ENCODE results near the gene HEATR5B.
A peak's percentile ranks its signal among the peaks of the same experiment; 100 is the strongest.

Gene HEATR5B

DNA sequence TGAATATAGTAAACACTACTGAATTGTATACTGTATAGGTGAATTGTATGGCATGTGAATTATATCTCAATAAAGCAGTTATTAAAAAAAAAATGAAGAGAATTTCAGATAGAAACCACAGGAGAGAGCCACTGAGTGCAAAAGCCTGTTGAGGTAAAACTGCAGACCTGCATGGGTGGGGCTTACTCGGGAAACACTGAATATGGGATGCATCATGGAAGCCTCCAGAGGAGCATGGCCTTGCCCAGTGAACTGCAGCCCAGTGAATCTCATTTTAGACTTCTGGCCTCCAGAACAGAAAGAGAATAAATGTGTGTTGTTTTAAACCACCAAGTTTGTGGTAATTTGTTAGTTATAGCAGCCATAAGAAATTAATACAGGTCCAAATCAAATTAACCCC lies 15.9 kb upstream of the HEATR5B start:
- no peak for TF ChIP-seq TAF1 (IDR thresholded peaks at IDR 0.05; ENCODE audit: borderline replicate concordance, low read depth, low read length)
- no peak for TF ChIP-seq POLR2AphosphoS5 (IDR thresholded peaks at IDR 0.05; ENCODE audit: low read depth, low read length)
- TF ChIP-seq POLR2A (IDR thresholded peaks at IDR 0.05; ENCODE audit: low read depth, low read length): no peak
- FAIRE-seq (no peak), DNase-seq (ENCODE audit: insufficient read length) (no peak)

DNA sequence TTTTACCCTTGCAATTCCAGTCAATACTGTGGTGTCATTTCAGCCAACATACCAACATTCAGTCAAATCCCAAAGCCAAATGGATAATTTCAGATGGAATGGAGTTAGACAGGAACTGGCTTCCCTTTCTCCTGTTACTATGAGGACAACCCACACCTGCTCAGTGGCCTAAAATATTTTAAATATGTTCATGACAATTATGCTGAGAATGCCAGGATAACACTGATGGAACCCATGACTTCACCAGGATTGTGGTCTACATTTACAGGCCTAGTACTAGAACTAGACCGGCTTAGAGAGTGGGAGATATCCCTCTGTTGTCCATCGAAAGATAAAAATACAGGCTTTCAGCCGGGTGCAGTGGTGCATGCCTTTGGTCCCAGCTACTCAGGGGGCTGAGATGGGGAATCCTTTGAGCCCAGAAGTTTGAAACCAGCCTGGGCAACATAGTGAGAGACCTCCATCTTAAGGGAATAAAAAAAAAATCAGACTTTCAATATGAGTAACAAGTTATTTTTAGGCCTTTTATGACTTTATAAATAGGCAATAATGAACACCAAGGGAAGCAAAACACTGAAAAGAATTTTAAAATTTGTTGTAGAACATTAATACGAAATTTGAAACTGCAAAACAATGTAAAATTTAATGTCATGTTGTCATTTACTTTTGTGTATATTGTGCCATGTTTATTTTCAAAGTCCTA lies 14.4 kb upstream of the HEATR5B start:
- FAIRE-seq (no peak), DNase-seq (ENCODE audit: insufficient read length) (no peak)
- TF ChIP-seq POLR2AphosphoS5 (IDR thresholded peaks at IDR 0.05; ENCODE audit: low read depth, low read length) (no peak), POLR2A (IDR thresholded peaks at IDR 0.05; ENCODE audit: low read depth, low read length) (no peak), TAF1 (IDR thresholded peaks at IDR 0.05; ENCODE audit: borderline replicate concordance, low read depth, low read length) (no peak)

DNA sequence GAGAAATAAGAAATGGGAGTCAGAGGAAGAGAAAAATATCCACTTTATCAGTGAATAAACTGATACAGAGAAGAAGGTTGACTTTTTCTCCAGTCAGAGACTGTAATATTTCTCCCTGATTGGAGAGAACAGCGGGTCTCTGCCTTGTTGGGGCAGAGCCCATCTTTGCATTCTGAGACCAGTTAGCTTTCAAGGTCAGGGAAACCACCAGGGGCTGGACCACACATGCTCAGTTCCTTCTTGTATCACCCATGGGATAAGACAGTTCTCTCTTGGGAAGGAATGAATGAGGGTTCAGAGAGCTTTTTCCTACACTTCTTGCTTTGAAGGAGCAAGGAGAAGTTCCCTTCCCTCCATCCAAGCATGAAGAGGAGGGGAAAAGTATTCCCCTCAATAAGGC lies 12.4 kb upstream of the HEATR5B start:
- TF ChIP-seq TAF1 (IDR thresholded peaks at IDR 0.05; ENCODE audit: borderline replicate concordance, low read depth, low read length): no peak
- no peak for TF ChIP-seq POLR2A (IDR thresholded peaks at IDR 0.05; ENCODE audit: low read depth, low read length)
- TF ChIP-seq POLR2AphosphoS5 (IDR thresholded peaks at IDR 0.05; ENCODE audit: low read depth, low read length): no peak
- FAIRE-seq: no peak

DNA sequence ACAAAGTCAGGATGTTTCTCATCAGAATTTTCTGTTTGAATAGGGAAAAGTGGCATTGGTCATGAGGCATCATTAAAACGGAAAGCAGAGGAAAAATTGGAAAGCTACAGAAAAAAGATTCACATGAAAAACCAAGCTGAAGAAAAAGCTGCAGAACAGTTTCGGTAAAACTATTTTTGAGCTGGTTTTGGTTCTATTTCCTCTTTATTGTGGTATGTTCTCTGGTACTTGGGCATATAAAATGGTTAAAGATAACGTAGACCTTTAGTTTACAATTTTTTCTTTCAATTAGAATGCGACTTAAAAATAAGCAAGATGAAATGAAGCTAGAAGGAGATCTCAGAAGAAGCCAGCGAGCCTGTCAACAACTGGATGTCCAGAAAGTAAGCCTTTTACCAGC lies 7.7 kb upstream of the HEATR5B start:
- no peak for TF ChIP-seq POLR2AphosphoS5 (IDR thresholded peaks at IDR 0.05; ENCODE audit: low read depth, low read length)
- no peak for TF ChIP-seq POLR2A (IDR thresholded peaks at IDR 0.05; ENCODE audit: low read depth, low read length)
- no peak for TF ChIP-seq TAF1 (IDR thresholded peaks at IDR 0.05; ENCODE audit: borderline replicate concordance, low read depth, low read length)
- FAIRE-seq: peak; percentile 78
- DNase-seq (ENCODE audit: insufficient read length): no peak

More for the DNA sequence above, 12.4 kb upstream of the HEATR5B start:
- no peak for DNase-seq (ENCODE audit: insufficient read length)

DNA sequence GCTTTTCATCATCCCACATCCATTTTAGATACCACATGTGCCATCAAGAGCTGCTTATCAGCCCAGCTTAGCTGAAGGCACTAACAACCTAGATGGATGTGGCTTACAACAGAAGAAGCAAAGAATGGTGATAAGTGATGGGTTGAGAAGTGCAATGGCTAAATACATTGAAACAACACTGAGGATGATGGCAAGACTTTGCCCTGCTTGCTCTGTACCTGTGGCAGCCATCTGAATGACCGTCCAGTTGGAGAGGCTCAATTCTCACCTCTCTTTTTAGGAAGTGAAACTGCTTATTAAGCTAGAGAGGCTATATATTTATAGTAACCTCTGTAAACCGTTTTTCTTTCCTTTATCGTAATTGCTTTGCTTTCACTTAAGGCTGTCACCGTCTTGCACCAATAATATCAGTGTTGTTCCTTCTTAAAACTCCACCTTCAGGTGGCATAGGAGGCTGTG lies 5.9 kb upstream of the HEATR5B start:
- FAIRE-seq: peak; percentile 91
- DNase-seq (ENCODE audit: insufficient read length): peak; percentile 24
- TF ChIP-seq POLR2AphosphoS5 (IDR thresholded peaks at IDR 0.05; ENCODE audit: low read depth, low read length): peak; percentile 72
- TF ChIP-seq TAF1 (IDR thresholded peaks at IDR 0.05; ENCODE audit: borderline replicate concordance, low read depth, low read length): no peak
- peak; percentile 70 for TF ChIP-seq POLR2A (IDR thresholded peaks at IDR 0.05; ENCODE audit: low read depth, low read length)

DNA sequence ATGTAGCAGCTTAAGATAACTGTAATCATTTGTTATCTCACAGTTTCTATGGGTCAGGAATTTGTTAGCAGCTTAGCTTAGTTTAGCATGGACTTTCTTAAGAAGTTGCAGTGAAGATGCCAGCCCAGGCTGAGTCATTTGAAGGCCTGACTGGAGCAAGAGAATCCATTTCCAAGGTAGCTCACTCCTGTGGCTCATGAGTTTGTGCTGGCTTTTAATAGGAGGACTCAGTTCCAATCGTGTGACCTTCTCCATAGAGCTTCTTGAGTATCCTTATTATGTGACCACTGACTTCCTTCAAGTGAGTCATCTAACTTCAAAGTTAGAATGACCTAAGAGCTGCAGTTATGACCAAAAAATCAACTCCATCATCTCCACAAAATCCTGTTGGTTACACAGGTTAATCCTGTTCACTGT lies 1.6 kb upstream of the HEATR5B start:
- DNase-seq (ENCODE audit: insufficient read length): no peak
- TF ChIP-seq TAF1 (IDR thresholded peaks at IDR 0.05; ENCODE audit: borderline replicate concordance, low read depth, low read length) (no peak), POLR2A (IDR thresholded peaks at IDR 0.05; ENCODE audit: low read depth, low read length) (no peak), POLR2AphosphoS5 (IDR thresholded peaks at IDR 0.05; ENCODE audit: low read depth, low read length) (no peak)
- FAIRE-seq: no peak

DNA sequence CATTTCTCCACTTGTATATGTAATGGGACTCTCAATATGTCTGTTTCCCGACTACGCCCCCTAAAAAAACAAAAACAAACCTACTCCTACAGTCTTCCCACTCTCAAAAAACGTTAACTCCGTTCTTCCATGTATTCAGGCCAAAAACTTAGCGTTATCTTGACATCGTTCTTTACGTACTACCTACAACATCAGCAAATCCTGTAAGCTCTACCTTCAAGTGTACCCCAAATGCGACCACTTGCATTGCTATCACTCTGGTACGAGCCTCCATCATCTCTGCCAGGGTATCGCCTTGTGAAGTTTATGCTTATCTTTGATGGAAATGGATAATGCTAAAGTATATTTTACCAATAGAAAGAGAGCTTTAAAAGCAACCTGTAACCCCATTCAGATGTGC lies 625 bp upstream of the HEATR5B start:
- peak; percentile 27 for FAIRE-seq
- TF ChIP-seq POLR2AphosphoS5 (IDR thresholded peaks at IDR 0.05; ENCODE audit: low read depth, low read length) (no peak), TAF1 (IDR thresholded peaks at IDR 0.05; ENCODE audit: borderline replicate concordance, low read depth, low read length) (no peak), POLR2A (IDR thresholded peaks at IDR 0.05; ENCODE audit: low read depth, low read length) (no peak)

DNA sequence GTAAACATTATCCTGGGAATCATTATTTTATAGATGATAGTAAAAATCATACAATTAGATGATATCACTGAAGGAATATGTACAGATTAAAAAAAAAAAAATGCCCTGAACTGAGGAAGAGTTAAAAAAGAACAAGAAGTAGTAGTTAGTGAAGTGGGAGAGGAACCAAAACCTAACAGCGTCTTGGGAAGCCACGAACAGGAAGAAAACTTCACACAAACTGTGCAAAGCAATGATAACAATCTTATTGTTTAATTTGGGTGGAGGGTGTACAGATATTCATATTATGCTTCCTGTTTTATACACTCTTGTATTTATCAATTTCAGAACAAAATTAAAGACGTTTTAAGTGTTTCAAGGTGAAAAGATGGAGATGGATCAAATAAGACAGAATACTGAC lies 3.5 kb downstream of the HEATR5B start:
- TF ChIP-seq POLR2AphosphoS5 (IDR thresholded peaks at IDR 0.05; ENCODE audit: low read depth, low read length) (no peak), TAF1 (IDR thresholded peaks at IDR 0.05; ENCODE audit: borderline replicate concordance, low read depth, low read length) (no peak), POLR2A (IDR thresholded peaks at IDR 0.05; ENCODE audit: low read depth, low read length) (no peak)

More for the DNA sequence above, 625 bp upstream of the HEATR5B start:
- no peak for DNase-seq (ENCODE audit: insufficient read length)

DNA sequence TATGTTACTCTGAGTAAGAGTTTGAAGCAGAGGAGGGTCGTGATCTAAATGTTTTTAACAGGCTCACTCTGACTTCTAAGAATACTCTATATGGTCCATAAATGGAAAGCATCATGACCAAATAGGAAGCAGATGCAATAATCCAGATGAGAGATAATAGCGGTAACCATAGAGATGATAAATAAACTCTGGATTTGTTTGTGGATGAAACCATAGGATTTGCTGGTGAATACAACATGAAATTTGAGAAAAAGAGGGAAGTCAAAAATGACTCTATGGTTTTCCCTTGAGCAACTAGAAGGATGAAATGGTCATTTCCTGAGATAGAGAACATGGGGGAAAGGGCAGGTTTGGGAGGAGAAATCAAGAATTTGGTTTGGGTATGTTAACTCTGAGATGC lies 3.9 kb downstream of the HEATR5B start:
- FAIRE-seq (no peak), DNase-seq (ENCODE audit: insufficient read length) (no peak)
- no peak for TF ChIP-seq TAF1 (IDR thresholded peaks at IDR 0.05; ENCODE audit: borderline replicate concordance, low read depth, low read length)
- TF ChIP-seq POLR2A (IDR thresholded peaks at IDR 0.05; ENCODE audit: low read depth, low read length): no peak
- no peak for TF ChIP-seq POLR2AphosphoS5 (IDR thresholded peaks at IDR 0.05; ENCODE audit: low read depth, low read length)

More for the DNA sequence above, 3.5 kb downstream of the HEATR5B start:
- no peak for DNase-seq (ENCODE audit: insufficient read length)
- no peak for FAIRE-seq

DNA sequence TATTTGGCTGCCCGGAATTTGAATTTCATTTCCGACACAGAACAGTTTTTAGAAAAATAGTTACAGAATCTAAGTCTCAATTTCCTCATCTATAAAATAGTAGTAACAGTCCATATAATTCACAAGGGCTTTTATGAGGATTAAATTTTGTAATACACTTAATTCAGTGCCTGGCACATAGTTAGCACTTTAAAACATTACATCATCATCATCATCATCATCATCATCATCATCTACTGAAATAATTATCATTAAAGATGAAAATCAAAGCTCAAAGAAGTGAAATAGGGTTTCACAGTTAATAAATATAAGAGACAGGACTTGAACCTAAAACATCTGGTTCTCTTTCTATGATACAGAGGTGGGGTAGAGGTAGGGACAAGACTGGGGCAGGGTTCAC lies 13.2 kb downstream of the HEATR5B start:
- no peak for TF ChIP-seq TAF1 (IDR thresholded peaks at IDR 0.05; ENCODE audit: borderline replicate concordance, low read depth, low read length)
- no peak for TF ChIP-seq POLR2AphosphoS5 (IDR thresholded peaks at IDR 0.05; ENCODE audit: low read depth, low read length)
- TF ChIP-seq POLR2A (IDR thresholded peaks at IDR 0.05; ENCODE audit: low read depth, low read length): no peak
- FAIRE-seq: no peak

DNA sequence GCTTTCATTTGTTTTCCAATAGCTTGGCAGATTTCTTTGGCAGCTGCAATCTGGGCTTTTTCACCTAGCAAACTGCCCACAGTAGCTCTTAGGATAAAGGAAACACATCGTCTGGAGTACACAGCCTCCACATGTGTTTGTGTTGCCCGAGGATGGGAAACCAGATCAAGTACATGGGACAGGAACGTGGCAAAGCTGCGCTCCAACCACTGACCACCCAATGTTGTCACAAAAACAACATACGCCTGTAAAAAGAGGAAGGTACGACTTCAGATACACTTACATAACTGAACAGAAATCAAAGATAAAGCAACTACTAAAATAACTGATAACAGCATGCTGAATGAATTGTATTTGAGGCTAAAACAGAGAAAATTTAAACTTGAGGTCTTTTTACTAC lies 15.5 kb downstream of the HEATR5B start:
- TF ChIP-seq POLR2A (IDR thresholded peaks at IDR 0.05; ENCODE audit: low read depth, low read length) (no peak), POLR2AphosphoS5 (IDR thresholded peaks at IDR 0.05; ENCODE audit: low read depth, low read length) (no peak), TAF1 (IDR thresholded peaks at IDR 0.05; ENCODE audit: borderline replicate concordance, low read depth, low read length) (no peak)
- FAIRE-seq: no peak
- no peak for DNase-seq (ENCODE audit: insufficient read length)

More for the DNA sequence above, 13.2 kb downstream of the HEATR5B start:
- DNase-seq (ENCODE audit: insufficient read length): no peak

DNA sequence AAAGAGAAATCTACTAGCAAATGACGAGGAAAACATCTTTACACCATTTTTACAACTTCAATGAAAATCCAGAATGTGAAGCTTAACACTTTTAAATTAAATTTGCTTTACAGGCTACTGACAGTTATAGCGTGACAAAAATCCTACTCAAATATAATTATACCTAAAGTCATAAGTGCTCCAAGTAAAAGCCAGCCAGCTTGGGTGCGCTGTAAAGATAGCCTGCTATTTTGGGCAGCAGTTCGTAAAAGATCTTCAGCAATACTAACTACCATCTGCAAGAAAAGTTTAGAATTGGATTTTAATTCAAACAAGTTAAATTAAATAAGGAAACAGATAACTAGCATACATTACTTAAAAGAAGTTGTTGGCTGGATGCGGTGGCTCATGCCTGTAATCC lies 22.4 kb downstream of the HEATR5B start:
- no peak for TF ChIP-seq POLR2A (IDR thresholded peaks at IDR 0.05; ENCODE audit: low read depth, low read length)
- TF ChIP-seq POLR2AphosphoS5 (IDR thresholded peaks at IDR 0.05; ENCODE audit: low read depth, low read length): no peak
- no peak for TF ChIP-seq TAF1 (IDR thresholded peaks at IDR 0.05; ENCODE audit: borderline replicate concordance, low read depth, low read length)
- no peak for DNase-seq (ENCODE audit: insufficient read length)
- FAIRE-seq: no peak
